HEK293 (cell line): ENCODE results near the gene SAMD8.
A peak's percentile ranks its signal among the peaks of the same experiment; 100 is the strongest.
"Not testable (repeated sequence)": the region's sequence is repeated elsewhere in the genome, so short reads cannot be mapped to it uniquely, and the experiment has no call there.

Source experiments
- CTCF ChIA-PET: fragments of 350-600 bp; formaldehyde crosslinking; extraction: SDS; loops from one replicate; lab custom pipeline; 2021; ENCODE audit warnings: antibody characterized with exemption; lab: Yijun Ruan, JAX
- POLR2A ChIA-PET: fragments of 300-600 bp; formaldehyde crosslinking; extraction: SDS; loops from one replicate; lab custom pipeline; 2020; ENCODE audit warnings: antibody characterized with exemption, inconsistent platforms; lab: Yijun Ruan, JAX
- H3K27ac ChIP-seq: fragments of 200-500 bp; sonication (Bioruptor generic); 2 replicates; pipeline ENCODE4 v1.5.1; 2014; ENCODE audit warnings: low read depth, low read length, control low read depth, inconsistent platforms; ENCODE audit errors: extremely low read depth
- H3K36me3 ChIP-seq, 2 experiments: fragments of 200-500 bp in 1 of 2; sonication (Bioruptor generic) in 1 of 2; 1 replicate in 1 of 2; 2 replicates in 1 of 2; pipeline ENCODE4 v1.5.1; 2014 to 2017; ENCODE audit warnings: inconsistent platforms in 2 of 2, low read length in 2 of 2; ENCODE audit not compliant: control insufficient read depth in 2 of 2, insufficient read depth in 1 of 2
- H3K4me1 ChIP-seq: fragments of 200-500 bp; sonication (Bioruptor generic); 2 replicates; pipeline ENCODE4 v1.5.1; 2014; ENCODE audit warnings: mild to moderate bottlenecking, low read length, inconsistent platforms; ENCODE audit not compliant: control insufficient read depth, insufficient read depth
- H3K4me3 ChIP-seq: 2 replicates; pipeline ENCODE4 v1.5.1; 2011; ENCODE audit warnings: low read depth, mild to moderate bottlenecking, control low read depth, low read length, moderate library complexity
- H3K9me3 ChIP-seq: fragments of 200-500 bp; sonication (Bioruptor generic); 2 replicates; pipeline ENCODE4 v1.5.1; 2014; ENCODE audit warnings: low read depth, low read length, inconsistent platforms; ENCODE audit not compliant: control insufficient read depth, insufficient read depth
- EGR2 ChIP-seq: fragments of 450-650 bp; formaldehyde crosslinking; IDR thresholded peaks from 2 replicates; pipeline ENCODE4 v1.5.1; 2016; ENCODE audit warnings: low read depth, missing biosample characterization, missing genetic modification characterization
- KLF1 ChIP-seq: fragments of 450-650 bp; formaldehyde crosslinking; IDR thresholded peaks from 2 replicates; pipeline ENCODE4 v1.5.1; 2016; ENCODE audit warnings: missing biosample characterization, missing genetic modification characterization
- KLF8 ChIP-seq: fragments of 450-650 bp; formaldehyde crosslinking; IDR thresholded peaks from 2 replicates; pipeline ENCODE4 v1.5.1; 2016; ENCODE audit warnings: missing biosample characterization, missing genetic modification characterization
- OSR2 ChIP-seq: fragments of 450-650 bp; formaldehyde crosslinking; IDR thresholded peaks from 2 replicates; pipeline ENCODE4 v1.5.1; 2016; ENCODE audit warnings: missing biosample characterization, missing genetic modification characterization
- PRDM10 ChIP-seq: fragments of 450-650 bp; formaldehyde crosslinking; IDR thresholded peaks from 2 replicates; pipeline ENCODE4 v1.5.1; 2016; ENCODE audit warnings: missing biosample characterization, missing genetic modification characterization
- SCRT2 ChIP-seq: fragments of 450-650 bp; formaldehyde crosslinking; IDR thresholded peaks from 2 replicates; pipeline ENCODE4 v1.5.1; 2016; ENCODE audit warnings: missing biosample characterization, missing genetic modification characterization
- SP7 ChIP-seq: fragments of 450-650 bp; formaldehyde crosslinking; IDR thresholded peaks from 2 replicates; pipeline ENCODE4 v1.5.1; 2016; ENCODE audit warnings: missing biosample characterization, missing genetic modification characterization
- ZBTB48 ChIP-seq: fragments of 450-650 bp; formaldehyde crosslinking; IDR thresholded peaks from 2 replicates; pipeline ENCODE4 v1.5.1; 2016; ENCODE audit warnings: missing biosample characterization, missing genetic modification characterization
- ZFHX2 ChIP-seq: fragments of 450-650 bp; formaldehyde crosslinking; conservative IDR thresholded peaks from 2 replicates; pipeline ENCODE4 v1.5.1; 2016; ENCODE audit warnings: missing biosample characterization, missing genetic modification characterization
- ZIC2 ChIP-seq: fragments of 450-650 bp; formaldehyde crosslinking; IDR thresholded peaks from 2 replicates; pipeline ENCODE4 v1.5.1; 2016; ENCODE audit warnings: missing biosample characterization, missing genetic modification characterization
- ZNF121 ChIP-seq: fragments of 450-650 bp; formaldehyde crosslinking; IDR thresholded peaks from 2 replicates; pipeline ENCODE4 v1.5.1; 2016; ENCODE audit warnings: missing biosample characterization, missing genetic modification characterization
- ZNF202 ChIP-seq: fragments of 450-650 bp; formaldehyde crosslinking; IDR thresholded peaks from 2 replicates; pipeline ENCODE4 v1.5.1; 2016; ENCODE audit warnings: missing biosample characterization, missing genetic modification characterization, borderline replicate concordance
- ZNF280D ChIP-seq: fragments of 450-650 bp; formaldehyde crosslinking; IDR thresholded peaks from 2 replicates; pipeline ENCODE4 v1.5.1; 2016; ENCODE audit warnings: missing biosample characterization, missing genetic modification characterization
- ZNF335 ChIP-seq: fragments of 450-650 bp; formaldehyde crosslinking; conservative IDR thresholded peaks from 2 replicates; pipeline ENCODE4 v1.5.1; 2016; ENCODE audit warnings: missing biosample characterization, missing genetic modification characterization
- ZNF362 ChIP-seq: fragments of 450-650 bp; formaldehyde crosslinking; IDR thresholded peaks from 2 replicates; pipeline ENCODE4 v1.5.1; 2016; ENCODE audit warnings: missing biosample characterization, missing genetic modification characterization
- ZNF664 ChIP-seq: fragments of 450-650 bp; formaldehyde crosslinking; IDR thresholded peaks from 2 replicates; pipeline ENCODE4 v1.5.1; 2016; ENCODE audit warnings: missing biosample characterization, missing genetic modification characterization

The SAMD8 gene

GRCh38 chr10:75203724-75204123 lies 92.3 kb downstream of the SAMD8 start (continued):
- no peak for TF ChIP-seq ZNF280D (tag by site-specific recombination)
- TF ChIP-seq, all 188 proteins: peak for 0

GRCh38 chr10:75205908-75206307 lies 94.5 kb downstream of the SAMD8 start:
- H3K4me3 ChIP-seq = no peak overlapping the region
- CTCF ChIA-PET = interaction anchor here (2.2 kb wide), 1 partner anchor 29 kb away, joined by 9 read pairs; the partner anchor contains the start of gene COMTD1
- no peaks in the 10 kb centered on the region for H3K36me3 ChIP-seq
- TF ChIP-seq SCRT2 (tag by site-specific recombination) = 0 out of 2 replicates have a peak, but pooled peaks have one; percentile 56
- TF ChIP-seq ZNF664 (tag by site-specific recombination) = no peak
- 0 out of 2 replicates have a peak, but pooled peaks have one; percentile 47 for TF ChIP-seq ZNF121 (tag by site-specific recombination)
- TF ChIP-seq, all 188 proteins: peak for 2
- no peaks in the 10 kb centered on the region; the same call in 1 of the 2 replicates for H3K4me1 ChIP-seq
- POLR2A ChIA-PET = interaction anchor here (0.7 to 1.8 kb wide), 2 partner anchors 11 to 988 kb away, joined by 3 to 6 read pairs; no protein-coding TSS in a partner anchor
- no peak overlapping the region for H3K27ac ChIP-seq
- H3K9me3 ChIP-seq = no peaks in the 10 kb centered on the region

GRCh38 chr10:75206638-75207037 lies 95.2 kb downstream of the SAMD8 start:
- CTCF ChIA-PET, H3K4me1 ChIP-seq, H3K9me3 ChIP-seq, H3K27ac ChIP-seq, H3K4me3 ChIP-seq, H3K36me3 ChIP-seq: not testable (repeated sequence)
- POLR2A ChIA-PET = interaction anchor here (0.7 to 1.8 kb wide), 2 partner anchors 10 to 989 kb away, joined by 3 to 6 read pairs; no protein-coding TSS in a partner anchor
- TF ChIP-seq ZNF335 (tag by site-specific recombination) = peak; percentile 53
- TF ChIP-seq KLF8 (tag by site-specific recombination) = peak; percentile 51; the same call in 1 of the 2 replicates
- TF ChIP-seq ZNF362 (tag by site-specific recombination) = peak; percentile 80; the same call in 1 of the 2 replicates
- TF ChIP-seq KLF1 (tag by site-specific recombination) = peak; percentile 70
- TF ChIP-seq OSR2 (tag by site-specific recombination) = peak; percentile 52
- peak; percentile 92 for TF ChIP-seq ZFHX2 (tag by site-specific recombination)
- TF ChIP-seq EGR2 (tag by site-specific recombination) = peak; percentile 95
- TF ChIP-seq SP7 (tag by site-specific recombination) = peak; percentile 60

GRCh38 chr10:75207079-75207856 lies 95.8 kb downstream of the SAMD8 start:
- no peak for TF ChIP-seq ZNF202
- peak; percentile 95 for TF ChIP-seq PRDM10
- 0 out of 2 replicates have a peak, but pooled peaks have one; percentile 9 for TF ChIP-seq ZBTB48 (tag by site-specific recombination)
- TF ChIP-seq ZIC2 (tag by site-specific recombination) = peak; percentile 67; the same call in 1 of the 2 replicates
- TF ChIP-seq, all 188 proteins: peak for 3
- Histone ChIP-seq H3K4me3 (no peak overlapping the region), H3K36me3 (peaks cover under 1 to 6% of the 10 kb centered on the region in 2 experiments; a peak in 2 of 3 replicates), H3K27ac (no peak overlapping the region), H3K9me3 (no peaks in the 10 kb centered on the region), H3K4me1 (peaks cover 2% of the 10 kb centered on the region; the same call in 1 of the 2 replicates)
- CTCF ChIA-PET = interaction anchor here (1.1 kb wide), 1 partner anchor 24 kb away, joined by 4 read pairs; no protein-coding TSS in a partner anchor
- POLR2A ChIA-PET = interaction anchor here (1.8 kb wide), 1 partner anchor 9 kb away, joined by 3 read pairs; no protein-coding TSS in a partner anchor
